CD4-positive, CD25-positive, alpha-beta regulatory T cell (primary cell): ENCODE results near the gene SH3RF1. TPM values are rescaled to one million over a fixed set of nuclear protein-coding genes. Genes with fewer than 3 reads are reported as not detected.
A peak's percentile ranks its signal among the peaks of the same experiment; 100 is the strongest.
"Not testable (repeated sequence)": the region's sequence is repeated elsewhere in the genome, so short reads cannot be mapped to it uniquely, and the experiment has no call there.

ENCODE experiments used
- ATAC-seq, 2 donors: fragments of 150-1000 bp; cut with Tn5 transposase; one replicate each; pipeline ENCODE4 v1.10.0; 2021; ENCODE audit warnings: low read depth in 2 of 2, moderate number of reproducible peaks in 2 of 2, moderate library complexity in 1 of 2
- DNase-seq, 3 donors: peaks; one replicate each; pipeline versions ENCODE4 v3.0.0 to v3.0.0-alpha.2; 2012 to 2022; ENCODE audit warnings: mixed read lengths in 1 of 3
- H3K27ac ChIP-seq: one replicate; pipeline ENCODE4 v1.7.0; 2013; ENCODE audit warnings: mild to moderate bottlenecking, low read length; ENCODE audit not compliant: insufficient read depth, poor library complexity, severe bottlenecking
- H3K27me3 ChIP-seq: one replicate; pipeline ENCODE4 v1.7.0; 2013; ENCODE audit warnings: low read length; ENCODE audit not compliant: control insufficient read depth, insufficient read depth
- H3K36me3 ChIP-seq: one replicate; pipeline ENCODE4 v1.7.0; 2013; ENCODE audit warnings: mild to moderate bottlenecking, low read length, moderate library complexity; ENCODE audit not compliant: control insufficient read depth, insufficient read depth
- H3K4me1 ChIP-seq: 2 replicates; pipeline ENCODE4 v1.7.0; 2013; ENCODE audit warnings: mild to moderate bottlenecking, low read length; ENCODE audit not compliant: insufficient read depth, control insufficient read depth, poor library complexity, severe bottlenecking
- H3K4me3 ChIP-seq: one replicate; pipeline ENCODE4 v1.7.0; 2013; ENCODE audit warnings: low read depth, mild to moderate bottlenecking, low read length, moderate library complexity
- H3K9me3 ChIP-seq, 2 experiments: 1 replicate in 1 of 2; 2 replicates in 1 of 2; pipeline ENCODE4 v1.7.0; 2013; ENCODE audit warnings: low read length in 2 of 2, mild to moderate bottlenecking in 1 of 2, moderate library complexity in 1 of 2; ENCODE audit not compliant: control insufficient read depth in 2 of 2
- H3K27ac Mint-ChIP-seq, 3 donors: one replicate each; pipeline ENCODE4 v1.8.0; 2020 to 2022; ENCODE audit warnings: mild to moderate bottlenecking in 3 of 3, mixed read lengths in 3 of 3, moderate library complexity in 2 of 3
- H3K27me3 Mint-ChIP-seq: one replicate; pipeline ENCODE4 v1.8.0; 2022; ENCODE audit warnings: mild to moderate bottlenecking, mixed read lengths
- H3K36me3 Mint-ChIP-seq: one replicate; pipeline ENCODE4 v1.8.0; 2020; ENCODE audit warnings: mixed read lengths
- H3K4me1 Mint-ChIP-seq, 4 donors: one replicate each; pipeline ENCODE4 v1.8.0; 2020 to 2022; ENCODE audit warnings: mixed read lengths in 4 of 4, mild to moderate bottlenecking in 1 of 4
- H3K4me3 Mint-ChIP-seq, 4 donors: one replicate each; pipeline ENCODE4 v1.8.0; 2020 to 2022; ENCODE audit warnings: mild to moderate bottlenecking in 4 of 4, mixed read lengths in 4 of 4, moderate library complexity in 3 of 4
- H3K9me3 Mint-ChIP-seq, 7 donors: one replicate each; pipeline ENCODE4 v1.8.0; 2020 to 2022; ENCODE audit warnings: mixed read lengths in 7 of 7, mild to moderate bottlenecking in 3 of 7, moderate library complexity in 2 of 7
- polyA plus RNA-seq, 4 donors: library from polyadenylated mRNA; unstranded; fragments of 300-500 nt; fragmentation: Illumina TruSeq; gene quantifications; one replicate each; pipeline ENCODE4 v1.2.3, GENCODE V29; 2021
- total RNA-seq: library from RNA; stranded (reverse); gene quantifications from one replicate; pipeline ENCODE4 v1.2.3, GENCODE V29; 2022

Gene SH3RF1
- total and polyA plus RNA-seq, 5 donors from 2014 or later: 0.69 TPM; not detected in 4

GRCh38 chr4:169286562-169287301 is 16.0 kb upstream of the SH3RF1 start:
- H3K4me3 Mint-ChIP-seq: no peak overlapping the region
- DNase-seq: no peak
- Histone ChIP-seq H3K36me3 (no peaks in the 10 kb centered on the region), H3K4me3 (no peak overlapping the region), H3K27ac (no peak overlapping the region), H3K4me1 (no peaks in the 10 kb centered on the region), H3K9me3 (no peaks in the 10 kb centered on the region), H3K27me3 (no peaks in the 10 kb centered on the region)
- no peak overlapping the region for H3K27ac Mint-ChIP-seq
- no peaks in the 10 kb centered on the region for H3K4me1 Mint-ChIP-seq
- H3K9me3 Mint-ChIP-seq: peaks cover 0 to 2% (median 0%) of the 10 kb centered on the region in 7 donors
- ATAC-seq: no peak
- peaks cover 16% of the 10 kb centered on the region for H3K27me3 Mint-ChIP-seq
- no peaks in the 10 kb centered on the region for H3K36me3 Mint-ChIP-seq

- H3K27me3 ChIP-seq: no peaks in the 10 kb centered on the region
- H3K27ac ChIP-seq: no peak overlapping the region
- Mint-ChIP-seq H3K4me3 (no peak overlapping the region), H3K27ac (no peak overlapping the region), H3K36me3 (no peaks in the 10 kb centered on the region), H3K4me1 (no peaks in the 10 kb centered on the region), H3K27me3 (peaks cover 6% of the 10 kb centered on the region), H3K9me3 (peaks cover 0 to 3% (median 0%) of the 10 kb centered on the region in 7 donors)
- no peak overlapping the region for H3K4me3 ChIP-seq
- DNase-seq (no peak), ATAC-seq (no peak)
- H3K36me3 ChIP-seq: no peaks in the 10 kb centered on the region
- no peaks in the 10 kb centered on the region for H3K4me1 ChIP-seq
- no peaks in the 10 kb centered on the region for H3K9me3 ChIP-seq
Observed at GRCh38 chr4:169283114-169283509, 12.4 kb upstream of the SH3RF1 start.

GRCh38 chr4:169282429-169283113 is 11.8 kb upstream of the SH3RF1 start:
- Mint-ChIP-seq H3K4me1 (no peaks in the 10 kb centered on the region), H3K27me3 (peaks cover 6% of the 10 kb centered on the region), H3K4me3 (no peak overlapping the region), H3K36me3 (no peaks in the 10 kb centered on the region), H3K27ac (no peak overlapping the region), H3K9me3 (peaks cover 0 to 2% (median 0%) of the 10 kb centered on the region in 7 donors)
- Histone ChIP-seq H3K27me3 (no peaks in the 10 kb centered on the region), H3K9me3 (no peaks in the 10 kb centered on the region), H3K27ac (no peak overlapping the region), H3K36me3 (no peaks in the 10 kb centered on the region), H3K4me3 (no peak overlapping the region), H3K4me1 (no peaks in the 10 kb centered on the region)
- no peak for ATAC-seq
- DNase-seq: no peak

- Histone ChIP-seq H3K36me3 (no peaks in the 10 kb centered on the region), H3K4me3 (no peak overlapping the region), H3K9me3 (no peaks in the 10 kb centered on the region), H3K27me3 (peaks cover 2% of the 10 kb centered on the region), H3K4me1 (no peaks in the 10 kb centered on the region), H3K27ac (no peak overlapping the region)
- peaks cover 21% of the 10 kb centered on the region for H3K27me3 Mint-ChIP-seq
- no peaks in the 10 kb centered on the region for H3K4me1 Mint-ChIP-seq
- peaks cover 0 to 5% (median 0%) of the 10 kb centered on the region in 7 donors for H3K9me3 Mint-ChIP-seq
- no peak overlapping the region for H3K4me3 Mint-ChIP-seq
- ATAC-seq (no peak), DNase-seq (no peak)
- no peak overlapping the region for H3K27ac Mint-ChIP-seq
- no peaks in the 10 kb centered on the region for H3K36me3 Mint-ChIP-seq
Observed at GRCh38 chr4:169279108-169279507, 8.4 kb upstream of the SH3RF1 start.

- Histone ChIP-seq H3K4me1 (no peaks in the 10 kb centered on the region), H3K4me3 (no peak overlapping the region), H3K27me3 (peaks cover 2% of the 10 kb centered on the region), H3K27ac (no peak overlapping the region), H3K9me3 (no peaks in the 10 kb centered on the region), H3K36me3 (no peaks in the 10 kb centered on the region)
- Mint-ChIP-seq H3K27ac (no peak overlapping the region), H3K4me1 (no peaks in the 10 kb centered on the region), H3K9me3 (peaks cover 0 to 5% (median 0%) of the 10 kb centered on the region in 7 donors), H3K27me3 (peaks cover 23% of the 10 kb centered on the region), H3K36me3 (no peaks in the 10 kb centered on the region), H3K4me3 (no peak overlapping the region)
- no peak for DNase-seq
- no peak for ATAC-seq
Observed at GRCh38 chr4:169278624-169279023, 7.9 kb upstream of the SH3RF1 start.

GRCh38 chr4:169277838-169278237 is 7.1 kb upstream of the SH3RF1 start:
- H3K9me3 Mint-ChIP-seq, H3K4me1 Mint-ChIP-seq, H3K9me3 ChIP-seq, H3K27ac ChIP-seq, H3K4me1 ChIP-seq, DNase-seq, H3K27me3 ChIP-seq, H3K36me3 ChIP-seq, ATAC-seq, H3K4me3 Mint-ChIP-seq, H3K27ac Mint-ChIP-seq, H3K4me3 ChIP-seq, H3K36me3 Mint-ChIP-seq: not testable (repeated sequence)
- peaks cover 30% of the 10 kb centered on the region for H3K27me3 Mint-ChIP-seq

GRCh38 chr4:169275180-169275579 is 4.4 kb upstream of the SH3RF1 start:
- H3K27ac Mint-ChIP-seq: peak overlapping the region in 1 of 3 donors; percentile 58
- Histone ChIP-seq H3K4me3 (no peak overlapping the region), H3K36me3 (no peaks in the 10 kb centered on the region), H3K27ac (no peak overlapping the region), H3K9me3 (no peaks in the 10 kb centered on the region), H3K4me1 (peaks cover 5% of the 10 kb centered on the region), H3K27me3 (peaks cover 12% of the 10 kb centered on the region)
- peaks cover 0 to 5% (median 0%) of the 10 kb centered on the region in 7 donors for H3K9me3 Mint-ChIP-seq
- DNase-seq (no peak), ATAC-seq (no peak)
- no peaks in the 10 kb centered on the region for H3K36me3 Mint-ChIP-seq
- peaks cover 43% of the 10 kb centered on the region for H3K27me3 Mint-ChIP-seq
- H3K4me3 Mint-ChIP-seq: no peak overlapping the region
- H3K4me1 Mint-ChIP-seq: peaks cover 0 to 9% (median 0%) of the 10 kb centered on the region in 4 donors
